ENCODE measurements around the gene PROZ.

PROZ gene

DNA sequence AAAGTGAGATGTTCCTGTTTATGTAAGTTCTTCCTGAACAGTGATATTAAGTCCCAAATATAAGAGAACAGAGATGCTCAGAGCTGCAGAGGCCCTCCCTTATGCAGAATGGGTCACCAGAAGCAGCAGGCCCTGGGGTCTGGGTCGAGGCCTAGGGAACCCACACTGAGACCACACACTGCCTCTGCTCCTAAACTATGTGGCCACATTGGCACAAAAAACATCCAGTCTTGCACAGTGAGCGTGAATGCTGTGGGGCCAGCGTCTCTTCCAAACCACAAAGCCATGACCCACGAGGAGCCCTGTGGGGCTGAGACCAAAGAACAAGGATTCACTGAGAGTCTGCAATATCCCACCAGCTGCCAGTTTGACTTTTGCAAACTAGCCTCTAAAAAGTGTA is 23.6 kb downstream of the PROZ start:
- no peak for DNase-seq

DNA sequence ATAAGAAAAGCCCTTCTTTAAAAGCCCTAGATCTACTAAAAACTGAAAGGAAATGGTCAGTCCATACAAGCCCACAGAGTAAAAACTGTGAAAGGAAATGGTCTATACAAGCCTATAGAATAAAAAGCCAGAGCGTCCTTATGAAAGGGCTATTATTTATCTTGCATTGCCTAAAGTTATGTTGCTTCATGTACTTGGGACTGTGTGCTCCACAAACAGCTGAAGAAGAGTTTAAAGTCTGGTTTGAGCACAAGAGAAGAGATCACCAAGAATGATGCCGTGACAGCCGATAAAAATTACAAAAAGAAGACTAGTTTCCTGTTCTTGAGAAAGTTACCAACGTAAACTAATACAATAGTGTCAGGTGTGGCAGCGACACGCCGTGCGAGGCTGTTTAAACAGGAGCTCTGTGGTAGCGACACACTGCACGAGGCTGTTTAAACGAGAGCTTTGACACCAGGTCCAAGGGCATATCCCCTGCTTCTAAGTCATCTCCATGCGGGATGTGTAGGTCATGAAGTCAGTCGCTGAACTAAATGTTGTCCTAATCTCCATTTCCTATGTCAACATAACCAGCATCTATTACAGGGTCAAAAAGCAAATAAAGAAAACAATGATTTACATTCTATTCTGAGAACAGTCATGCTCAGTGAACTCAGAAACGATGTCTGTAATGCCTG is 25.1 kb downstream of the PROZ start:
- DNase-seq: no peak

DNA sequence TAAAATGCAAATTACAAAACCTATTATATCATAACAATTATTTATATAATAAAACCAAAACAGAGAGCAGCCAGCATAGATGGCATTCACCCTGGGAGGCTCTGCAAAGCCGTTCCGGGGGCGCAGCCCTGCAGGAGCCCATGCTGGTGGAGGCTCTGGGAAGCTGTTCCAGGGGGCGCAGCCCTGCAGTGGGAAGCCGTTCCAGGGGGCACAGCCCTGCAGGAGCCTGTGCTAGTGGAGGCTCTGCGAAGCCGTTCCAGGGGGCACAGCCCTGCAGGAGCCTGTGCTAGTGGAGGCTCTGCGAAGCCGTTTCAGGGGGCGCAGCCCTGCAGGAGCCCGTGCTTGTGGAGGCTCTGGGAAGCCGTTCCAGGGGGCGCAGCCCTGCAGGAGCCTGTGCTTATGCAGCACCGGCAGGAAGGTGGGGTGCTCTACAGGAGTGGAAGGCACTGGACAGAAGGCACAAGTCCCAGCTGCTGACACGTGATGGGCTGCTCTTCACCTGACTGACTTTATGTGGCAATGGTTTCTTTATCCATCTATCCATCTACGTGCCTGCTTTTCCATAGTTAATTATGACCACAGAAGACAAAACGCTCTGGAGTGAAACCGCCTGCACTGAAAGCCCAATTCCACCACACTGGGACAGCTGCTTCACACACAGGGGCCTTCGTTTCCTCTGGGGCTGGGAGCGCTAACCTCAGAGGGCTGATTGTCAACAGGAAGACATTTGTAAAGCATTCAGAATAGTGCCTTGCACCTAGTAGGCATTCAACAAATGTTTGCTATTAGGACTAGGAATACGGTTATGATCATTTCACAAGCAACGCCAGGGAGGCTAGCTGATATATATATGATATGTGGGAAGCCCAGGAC is 26.4 kb downstream of the PROZ start:
- no peak for DNase-seq

DNA sequence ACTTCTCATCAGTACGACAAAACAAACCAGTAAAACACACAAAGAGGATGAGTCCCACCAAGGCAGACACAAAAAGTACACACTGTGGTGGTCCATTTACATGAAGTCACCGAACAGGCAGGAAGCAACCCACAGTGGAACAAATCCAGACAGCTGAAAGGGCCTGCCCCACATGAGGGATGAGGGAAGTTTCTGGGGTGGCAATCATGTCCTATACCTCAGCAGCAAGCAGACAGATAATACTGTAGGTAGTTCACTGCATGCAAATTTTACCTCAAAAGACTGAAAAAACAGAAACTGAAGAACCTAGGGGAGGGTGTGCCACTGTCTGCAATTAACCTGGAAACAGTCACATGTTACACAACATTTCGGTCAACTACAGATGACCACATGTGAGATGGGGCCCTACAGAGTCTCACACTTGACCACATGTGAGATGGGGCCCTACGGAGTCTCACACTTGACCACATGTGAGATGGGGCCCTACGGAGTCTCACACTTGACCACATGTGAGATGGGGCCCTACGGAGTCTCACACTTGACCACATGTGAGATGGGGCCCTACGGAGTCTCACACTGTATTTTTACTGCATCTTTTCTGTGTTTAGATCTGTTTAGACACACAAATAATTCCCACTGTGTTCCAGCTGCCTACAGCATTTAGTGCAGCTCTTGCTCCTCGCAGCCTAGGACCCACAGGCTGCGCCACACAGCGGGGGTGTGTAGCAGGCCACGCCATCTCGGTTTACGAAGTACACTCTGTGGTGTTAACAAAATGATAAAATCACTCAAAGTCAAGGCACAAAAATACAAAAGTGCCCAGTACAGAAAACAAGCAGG is 27.8 kb downstream of the PROZ start:
- DNase-seq: no peak

DNA sequence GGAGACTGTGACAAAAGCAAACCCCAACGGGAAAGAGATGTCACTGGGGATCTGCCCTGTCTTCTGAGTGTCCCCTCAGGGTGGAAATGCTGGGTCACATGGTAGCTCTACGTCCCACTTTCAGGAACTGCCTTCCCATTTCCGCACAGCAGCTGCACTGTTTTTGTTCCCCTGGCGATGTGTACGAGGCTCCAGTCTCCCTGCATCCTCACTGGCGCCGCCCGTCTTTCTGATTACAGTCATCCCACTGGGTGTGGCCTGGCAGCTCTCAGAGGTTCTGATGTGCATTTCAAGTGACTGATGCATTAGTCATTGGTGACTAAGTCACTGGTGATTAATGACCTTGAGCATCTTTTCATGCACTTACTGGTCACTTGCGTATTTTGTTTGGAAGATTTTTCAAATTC is 28.8 kb downstream of the PROZ start:
- DNase-seq: no peak

DNA sequence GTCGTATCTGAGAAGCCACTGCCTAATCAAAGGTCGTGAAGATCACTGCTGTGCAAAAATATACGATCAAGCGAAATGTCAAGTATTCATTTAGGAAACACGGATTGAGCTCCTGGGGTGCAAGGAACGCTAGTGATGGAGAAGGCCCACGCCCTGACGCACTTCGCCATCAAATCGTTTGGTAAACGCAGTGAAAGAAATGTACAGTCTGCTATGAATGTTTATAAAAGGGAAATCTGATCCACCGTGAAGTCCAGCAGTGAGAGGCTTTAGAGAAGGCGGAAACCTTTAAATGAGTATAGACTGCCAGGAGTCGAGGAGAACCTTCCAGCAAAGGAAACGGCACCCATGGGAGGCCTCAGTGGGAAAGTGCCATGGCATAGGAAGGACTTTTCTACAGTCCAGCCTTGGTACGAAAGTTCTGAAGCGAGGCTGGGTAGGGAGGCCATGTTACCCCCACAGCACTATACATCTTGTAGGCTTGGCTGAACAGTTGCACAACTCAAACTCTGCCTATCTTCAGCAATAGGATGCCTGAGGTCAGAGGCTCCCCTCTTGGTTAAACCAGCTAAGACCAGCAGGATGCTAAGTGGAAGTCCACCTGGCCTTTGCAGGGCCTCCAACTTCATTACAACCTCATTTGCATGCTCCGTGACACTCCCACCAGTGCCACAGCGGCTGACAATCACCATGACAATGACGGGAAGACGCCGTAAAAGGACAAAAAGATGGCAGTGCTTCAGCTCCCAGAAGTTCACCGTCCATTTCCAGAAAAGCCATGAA is 29.6 kb downstream of the PROZ start:
- DNase-seq: no peak

DNA sequence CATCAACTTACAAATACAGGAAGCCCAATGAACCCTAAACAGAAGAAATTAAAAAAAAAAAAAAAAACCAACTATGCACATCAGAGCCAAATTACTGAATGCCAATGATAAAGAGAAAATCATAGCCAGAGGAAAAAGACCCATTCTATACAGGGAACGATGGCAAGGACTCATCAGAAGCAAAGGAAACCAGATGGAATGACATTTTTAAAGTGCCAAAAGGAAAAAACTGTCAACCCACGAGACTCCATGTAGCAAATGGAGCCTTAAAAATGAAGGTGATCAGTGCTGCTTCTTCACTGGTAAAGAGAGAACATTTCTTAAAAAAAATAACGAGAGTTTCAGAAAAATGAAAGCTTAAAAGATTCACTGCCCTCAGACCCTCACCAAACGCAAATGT is 31.7 kb downstream of the PROZ start:
- no peak for DNase-seq

DNA sequence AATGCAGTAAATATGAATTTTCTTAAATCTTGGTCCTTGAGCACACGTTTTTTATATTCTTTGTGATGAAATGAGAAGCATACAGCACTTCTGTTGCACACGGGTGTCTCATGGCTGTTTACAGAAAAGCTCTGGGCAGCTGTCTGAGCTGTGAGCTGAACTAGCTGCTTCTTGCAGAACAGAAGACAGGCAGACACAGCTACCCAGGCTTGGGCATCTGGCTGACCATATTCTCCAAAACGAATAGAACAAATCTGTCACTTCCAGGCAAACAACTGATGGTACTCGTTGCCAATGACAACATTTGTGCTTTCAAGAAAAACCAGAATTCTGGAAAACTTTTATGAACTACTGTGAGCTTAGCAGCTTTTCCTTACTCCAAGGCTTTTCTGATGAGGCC is 33.8 kb downstream of the PROZ start:
- no peak for DNase-seq

DNA sequence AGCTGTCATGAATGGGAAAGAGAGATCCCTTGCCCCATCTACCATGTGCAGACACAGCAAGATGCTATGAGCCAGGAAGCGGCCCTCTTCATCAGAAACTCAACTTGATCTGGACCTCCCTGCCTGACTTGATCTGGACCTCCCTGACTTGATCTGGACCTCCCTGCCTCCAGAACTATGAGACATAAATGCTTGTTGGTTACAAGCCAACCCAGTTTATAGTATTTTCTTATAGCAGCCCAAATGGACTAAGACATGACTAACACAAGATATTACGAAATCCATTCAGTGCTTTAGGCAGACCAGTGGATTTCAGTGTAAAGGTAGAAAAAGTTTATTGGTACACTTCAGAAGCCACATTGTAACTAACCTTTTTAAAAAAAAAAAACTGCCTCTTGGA is 34.5 kb downstream of the PROZ start:
- no peak for DNase-seq

DNA sequence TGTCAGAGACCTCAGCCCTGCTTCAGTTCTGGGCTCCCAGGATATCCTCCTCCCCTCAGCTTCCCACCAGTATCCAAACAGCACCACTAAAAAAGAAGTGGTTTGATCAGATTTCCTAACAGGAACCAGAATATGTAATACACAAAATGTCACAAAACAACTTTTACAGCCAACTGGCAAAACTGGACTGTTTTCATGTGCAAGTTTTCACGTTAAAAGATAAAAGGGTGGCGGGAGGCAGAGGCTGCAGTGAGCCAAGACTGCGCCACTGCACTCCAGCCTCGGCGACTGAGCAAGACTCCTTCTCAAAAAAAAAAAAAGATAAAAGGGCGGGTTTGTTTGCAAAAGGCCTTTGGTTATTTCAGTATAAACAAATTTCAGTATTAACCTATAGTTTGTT is 36.9 kb downstream of the PROZ start:
- no peak for DNase-seq

DNA sequence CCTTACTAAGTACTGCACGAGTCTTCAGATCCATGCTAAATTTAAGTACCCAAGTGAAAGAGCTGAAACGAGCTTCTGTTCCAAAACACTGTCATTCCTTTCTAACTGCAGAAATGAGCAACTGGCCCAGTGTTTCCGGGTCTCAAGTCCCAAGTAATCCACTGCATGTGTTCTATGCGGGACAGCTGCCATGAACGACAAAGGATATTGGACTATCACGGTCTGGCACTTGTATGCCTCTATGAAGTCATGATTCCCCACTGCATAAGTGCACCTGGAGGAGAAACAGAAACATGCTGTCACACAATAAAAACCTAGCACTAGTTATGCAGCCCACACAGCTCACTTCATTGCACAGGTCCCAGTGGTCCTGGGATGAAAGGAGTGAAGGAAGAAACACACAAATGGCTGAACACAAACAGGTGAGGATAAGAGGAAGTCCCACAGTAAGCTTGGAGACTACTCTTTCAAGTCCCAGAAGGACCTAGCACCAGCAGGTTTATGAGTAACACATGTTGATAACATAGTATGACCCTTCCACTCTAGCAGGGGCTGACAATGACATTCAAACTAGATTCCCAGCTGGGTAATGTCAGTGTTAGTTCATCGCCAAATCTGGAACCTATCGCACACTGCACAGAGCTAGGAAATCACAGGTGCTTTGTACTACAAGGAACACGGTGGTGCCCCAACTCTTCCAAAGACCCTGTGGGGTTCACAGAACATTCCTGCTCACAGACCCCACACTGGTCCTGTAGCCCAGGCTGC is 38.7 kb downstream of the PROZ start:
- DNase-seq: no peak

DNA sequence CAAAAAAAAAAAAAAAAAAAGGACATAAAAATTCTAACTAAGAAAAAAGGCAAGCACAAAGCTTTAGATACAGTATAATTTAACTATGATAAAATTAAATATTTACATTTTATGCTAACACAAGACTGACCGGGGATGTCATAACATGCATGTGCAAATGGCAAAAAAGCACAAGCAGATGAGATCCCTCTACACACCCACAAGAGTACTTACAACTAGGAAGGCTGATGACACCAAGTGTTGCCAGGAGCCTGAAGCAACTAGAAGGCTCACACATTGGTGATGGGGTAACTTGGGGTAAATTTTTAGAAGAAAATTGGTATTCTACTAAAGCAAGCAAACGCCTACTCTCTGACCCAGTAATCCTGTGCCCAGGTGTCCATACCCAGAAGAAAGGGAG is 43.4 kb downstream of the PROZ start:
- no peak for DNase-seq

DNA sequence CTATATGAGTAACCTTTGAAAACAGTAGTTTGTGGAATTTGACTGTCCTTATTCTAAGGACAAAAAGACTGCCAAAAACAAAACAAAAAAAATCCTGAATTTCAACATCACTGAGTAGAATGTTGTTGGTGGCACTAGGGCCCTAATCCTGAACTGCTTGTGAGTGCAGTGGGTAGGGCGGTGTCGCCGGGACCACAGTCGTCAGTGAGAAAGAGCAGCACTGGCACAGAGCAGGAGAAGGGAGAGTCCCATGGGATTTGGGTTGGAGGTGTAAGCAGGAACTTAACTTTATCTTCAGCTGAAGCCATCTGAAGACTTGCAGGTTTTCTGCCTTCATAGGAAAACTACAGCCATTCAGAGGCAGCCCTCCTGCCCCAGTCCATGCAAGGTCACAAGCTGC is 44.5 kb downstream of the PROZ start:
- DNase-seq: no peak

DNA sequence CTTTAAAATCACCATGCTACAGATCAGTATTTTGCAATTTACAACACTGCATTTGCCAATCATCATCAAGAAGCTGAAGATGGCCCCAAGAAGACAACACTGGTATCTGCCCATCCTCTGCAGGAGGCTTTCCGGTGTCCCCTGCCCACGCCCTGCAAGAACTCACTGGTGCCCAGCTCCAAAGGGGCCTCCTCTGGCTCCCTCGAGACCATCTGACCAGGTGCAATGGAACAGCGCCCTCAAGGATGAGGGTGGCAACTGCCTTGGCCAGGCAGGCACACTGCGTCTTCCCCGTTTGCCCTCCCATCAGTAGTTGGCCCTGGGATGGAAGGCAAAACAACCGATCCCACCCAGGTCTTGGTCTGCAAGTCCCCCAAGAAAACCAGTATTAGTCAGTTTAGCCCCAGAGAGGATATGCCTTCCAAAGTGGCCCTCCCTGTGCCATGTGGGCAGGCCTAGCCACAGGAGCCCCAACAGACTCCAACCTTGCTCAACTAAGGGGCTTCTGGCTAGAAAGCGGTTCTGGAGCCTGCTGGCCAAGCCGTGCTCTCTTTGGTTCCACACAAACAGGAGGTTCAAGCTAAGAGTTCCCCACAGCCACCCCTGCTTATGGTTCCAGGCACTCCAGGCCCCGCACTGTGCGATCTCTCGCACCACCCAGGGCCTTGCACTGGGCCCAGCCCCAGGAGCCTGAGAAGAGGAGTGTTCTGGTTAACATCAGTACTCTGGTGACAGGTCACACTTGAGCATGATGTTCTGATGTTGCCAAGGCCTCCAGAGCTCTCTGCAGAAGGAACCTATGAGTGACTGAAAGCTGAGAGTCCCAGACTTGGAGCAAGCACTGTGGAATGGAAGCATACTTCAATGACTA is 45.3 kb downstream of the PROZ start:
- no peak for DNase-seq

DNA sequence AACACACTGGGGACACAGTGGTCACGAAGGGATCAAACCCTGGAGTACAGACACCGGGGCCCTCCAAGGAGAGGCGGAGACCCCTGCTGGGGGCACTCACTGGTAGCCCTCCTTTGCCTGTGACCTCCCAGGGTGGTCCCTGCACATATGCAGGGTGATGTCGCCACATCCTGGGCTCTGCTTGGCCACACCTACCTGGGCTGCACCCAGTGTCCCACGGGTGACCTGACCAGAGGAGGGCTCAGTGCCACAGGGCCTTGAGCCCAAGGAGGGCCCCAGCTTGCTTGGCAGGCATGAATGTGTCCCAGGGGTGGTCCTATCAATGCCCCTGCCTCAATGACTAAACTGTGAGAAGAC is 45.9 kb downstream of the PROZ start:
- no peak for DNase-seq

DNA sequence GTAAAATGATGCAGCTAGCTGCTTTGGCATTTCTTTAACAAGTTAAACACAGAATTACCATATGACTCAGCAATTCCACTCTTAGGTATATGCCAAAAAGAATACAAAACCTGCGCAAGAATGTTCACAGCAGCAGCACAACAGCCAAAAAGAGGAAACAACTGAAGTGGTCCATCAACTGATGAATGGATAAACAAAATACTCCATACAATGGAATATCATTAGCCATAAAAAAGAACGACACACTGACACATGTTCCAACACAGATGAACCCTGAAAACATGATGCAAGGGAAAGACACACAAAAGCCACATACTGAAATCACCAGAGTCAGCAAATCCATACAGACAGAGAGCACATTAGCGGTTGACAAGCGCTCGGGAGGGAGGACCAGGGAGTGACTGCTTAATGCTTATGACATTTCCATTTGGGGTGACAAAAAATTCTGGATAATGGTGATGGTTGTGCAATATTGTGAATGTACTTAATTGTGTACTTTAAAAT is 47.0 kb downstream of the PROZ start:
- no peak for DNase-seq

DNA sequence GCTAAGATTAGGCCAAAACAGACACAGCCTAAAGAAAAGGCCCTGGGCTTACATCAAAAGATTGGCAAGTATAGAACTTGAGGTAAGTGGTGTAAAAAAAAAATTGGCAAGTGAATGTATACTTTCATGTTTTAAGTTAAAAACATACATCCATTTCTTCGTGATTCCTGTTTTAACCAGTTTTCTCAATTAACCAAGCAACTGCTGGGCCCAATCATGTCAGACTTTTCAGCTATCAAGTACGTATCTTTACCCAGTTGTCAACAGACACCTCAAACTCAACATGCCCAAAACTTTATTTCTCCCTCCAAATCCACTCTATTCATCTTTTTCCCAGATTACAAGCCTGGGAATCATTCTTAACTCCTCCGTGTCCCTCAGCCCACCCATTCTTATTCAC is 49.0 kb downstream of the PROZ start:
- DNase-seq: no peak

DNA sequence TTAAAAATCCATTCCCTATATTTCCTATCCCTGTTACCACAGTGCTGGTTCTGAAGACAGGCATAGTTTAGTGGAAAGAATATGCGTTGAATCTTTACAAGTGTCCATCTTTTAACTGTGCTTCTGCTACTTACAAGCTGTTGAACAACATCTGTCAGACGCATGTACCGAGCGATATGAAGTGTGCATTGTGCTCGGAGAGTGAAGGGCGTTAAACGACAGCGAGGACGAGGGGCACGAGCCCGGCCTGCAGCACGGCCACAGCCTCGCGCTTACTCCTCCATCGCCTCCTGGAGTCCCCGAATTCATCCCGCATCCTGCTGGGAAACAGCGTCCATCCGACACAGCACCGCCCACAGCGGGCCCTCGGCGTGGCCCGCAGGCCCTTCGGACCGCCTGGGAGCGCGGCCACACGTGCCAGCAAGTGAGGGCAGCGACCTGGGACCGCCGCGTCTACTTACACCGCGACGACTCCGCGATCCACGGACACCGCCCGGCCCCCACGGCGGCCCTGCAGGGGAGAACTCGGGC is 49.5 kb downstream of the PROZ start:
- DNase-seq: no peak

DNA sequence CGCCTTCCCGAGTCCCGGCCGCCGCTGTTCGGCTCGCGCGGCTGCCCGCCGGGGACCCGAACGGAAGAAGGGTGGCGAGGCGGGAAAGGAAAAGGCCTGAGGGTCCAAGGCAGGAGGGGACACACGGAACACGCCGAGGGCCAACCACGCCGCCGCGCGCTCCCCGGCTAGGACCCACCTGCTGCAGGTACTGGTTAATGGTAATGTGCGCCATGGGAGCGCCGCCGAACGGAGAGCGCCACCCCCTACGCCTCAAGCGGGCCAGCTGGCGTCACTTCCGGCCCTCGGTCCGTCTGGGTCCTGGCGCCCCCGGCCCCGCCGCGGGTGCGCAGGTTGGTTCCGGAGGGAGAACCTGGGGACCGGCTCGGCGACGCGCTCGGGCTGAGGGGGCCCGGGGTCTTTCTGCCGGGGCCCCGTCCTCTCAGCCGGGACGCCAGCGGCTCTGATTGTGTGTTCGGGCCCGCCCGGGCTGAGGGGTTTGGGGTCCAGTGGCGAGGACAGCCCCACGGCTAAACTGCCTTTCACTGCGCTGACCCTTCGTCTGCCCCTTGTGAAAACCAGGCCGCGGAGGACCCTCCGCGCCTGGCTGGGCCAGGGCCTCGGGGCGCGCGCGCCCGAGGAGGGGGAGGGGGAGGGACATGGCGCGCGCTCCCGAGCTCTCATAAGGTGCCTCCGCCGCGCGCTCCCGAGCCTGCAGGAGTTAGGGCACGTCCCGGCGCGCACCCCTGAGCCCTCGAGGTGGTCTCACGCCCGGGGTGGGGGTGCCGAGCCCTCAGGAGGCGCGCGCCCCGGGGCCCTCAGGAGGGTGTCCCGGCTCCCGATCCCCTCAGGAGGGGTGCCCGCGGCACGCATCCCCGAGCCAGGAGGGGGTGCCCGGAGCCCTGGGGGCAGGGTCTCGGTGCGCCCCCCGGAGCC is 50.2 kb downstream of the PROZ start, which contains the start of gene PCID2:
Gene PCID2, minus strand, starts transcription at position 249 of the 915 bp plus-strand sequence. Its CDS starts 35 bp downstream, at position 214.
- peak; percentile 37 for DNase-seq

Data from DMS 273 treated with DMSO at 0.1 percent for 48 hours (cell line).